B cell (primary cell): ENCODE data around the gene CAND2. TPM values are rescaled to one million over a fixed set of nuclear protein-coding genes. Genes with fewer than 3 reads are reported as not detected.

Experiments
- ATAC-seq: fragments of 200-7000 bp; cut with Tn5 transposase; one replicate; pipeline ENCODE4 v1.10.0; 2021; ENCODE audit warnings: low read depth, mild to moderate bottlenecking, moderate number of reproducible peaks, moderate library complexity
- CTCF ChIA-PET: fragments of 350-600 bp; sonication (Branson Sonifier 250); formaldehyde crosslinking; loops from one replicate; lab custom pipeline; 2021; ENCODE audit warnings: antibody characterized with exemption, inconsistent platforms; lab: Charles Lee
- POLR2A ChIA-PET: fragments of 350-600 bp; sonication (Branson Sonifier 250); formaldehyde crosslinking; loops from one replicate; lab custom pipeline; 2021; ENCODE audit warnings: antibody characterized with exemption; lab: Charles Lee
- DNase-seq: peaks from one replicate; pipeline ENCODE4 v3.0.0; 2013
- H2AFZ ChIP-seq: 2 replicates; pipeline ENCODE4 v1.6.1; 2012; ENCODE audit warnings: mild to moderate bottlenecking, low read depth, low read length; ENCODE audit not compliant: insufficient read depth, poor library complexity, severe bottlenecking
- H3K27ac ChIP-seq, 2 donors: 1 replicate in 1 of 2; 2 replicates in 1 of 2; pipeline ENCODE4 v1.5.1; 2012 to 2013; ENCODE audit warnings: low read length in 2 of 2, mild to moderate bottlenecking in 2 of 2, moderate library complexity in 1 of 2
- H3K27me3 ChIP-seq, 4 experiments: fragments of 200-600 bp in 1 of 4; sonication (generic) in 1 of 4; replicated peaks in 1 of 4; 1 replicate in 2 of 4; 2 replicates in 2 of 4; pipeline versions ENCODE4 v1.6.1 to v1.7.0; 2013 to 2016; ENCODE audit warnings: low read length in 3 of 4, mild to moderate bottlenecking in 2 of 4, mixed read lengths in 1 of 4, moderate library complexity in 1 of 4; ENCODE audit not compliant: insufficient read depth in 4 of 4, control insufficient read depth in 3 of 4; ENCODE audit errors: control extremely low read depth in 1 of 4
- H3K36me3 ChIP-seq, 2 experiments: replicated peaks in 1 of 2; 1 replicate in 1 of 2; 2 replicates in 1 of 2; pipeline versions ENCODE4 v1.6.1 to v1.7.1; 2013; ENCODE audit warnings: low read length in 1 of 2; ENCODE audit not compliant: insufficient read depth in 2 of 2, control insufficient read depth in 1 of 2; ENCODE audit errors: control extremely low read depth in 1 of 2, extremely low read depth in 1 of 2
- H3K4me1 ChIP-seq, 2 donors: fragments of 200-600 bp in 1 of 2; sonication (generic) in 1 of 2; 1 replicate in 1 of 2; 2 replicates in 1 of 2; pipeline versions ENCODE4 v1.5.1 to v1.6.1; 2013 to 2017; ENCODE audit warnings: low read length in 2 of 2; ENCODE audit not compliant: control insufficient read depth in 2 of 2, insufficient read depth in 2 of 2
- H3K4me2 ChIP-seq: replicated peaks from 2 replicates; pipeline ENCODE3; 2012; ENCODE audit warnings: mild to moderate bottlenecking, low read depth, low read length; ENCODE audit not compliant: poor library complexity, severe bottlenecking
- H3K4me3 ChIP-seq, 5 experiments: fragments of 200-600 bp in 1 of 5; sonication (generic) in 1 of 5; 1 replicate in 3 of 5; 2 replicates in 2 of 5; pipeline versions ENCODE4 v1.5.1 to v1.7.0; 2011 to 2016; ENCODE audit warnings: low read length in 4 of 5, mild to moderate bottlenecking in 4 of 5, low read depth in 2 of 5, control low read depth in 1 of 5, moderate library complexity in 1 of 5; ENCODE audit not compliant: insufficient read depth in 1 of 5; ENCODE audit errors: control extremely low read depth in 1 of 5, extremely low read depth in 1 of 5
- H3K79me2 ChIP-seq: fragments of 200-600 bp; sonication (generic); one replicate; pipeline ENCODE4 v1.6.0; 2016; ENCODE audit warnings: low read length; ENCODE audit not compliant: control insufficient read depth, insufficient read depth
- H3K9ac ChIP-seq: fragments of 200-600 bp; sonication (generic); 2 replicates; pipeline ENCODE4 v1.6.1; 2017; ENCODE audit warnings: mild to moderate bottlenecking, low read length, moderate library complexity
- H3K9me3 ChIP-seq, 3 donors: one replicate each; pipeline versions ENCODE4 v1.6.1 to v1.7.1; 2013; ENCODE audit warnings: low read length in 2 of 3; ENCODE audit not compliant: control insufficient read depth in 2 of 3, insufficient read depth in 1 of 3; ENCODE audit errors: control extremely low read depth in 1 of 3
- H4K20me1 ChIP-seq: 2 replicates; pipeline ENCODE4 v1.6.0; 2012; ENCODE audit warnings: mild to moderate bottlenecking, low read length; ENCODE audit not compliant: insufficient read depth, control insufficient read depth, poor library complexity, severe bottlenecking
- H3K27ac Mint-ChIP-seq: one replicate; pipeline ENCODE4 v1.8.0; 2021; ENCODE audit warnings: mixed read lengths
- H3K27me3 Mint-ChIP-seq: one replicate; pipeline ENCODE4 v1.8.0; 2021; ENCODE audit warnings: mixed read lengths
- H3K4me1 Mint-ChIP-seq: one replicate; pipeline ENCODE4 v1.8.0; 2021; ENCODE audit warnings: mixed read lengths
- H3K4me3 Mint-ChIP-seq: one replicate; pipeline ENCODE4 v1.8.0; 2021; ENCODE audit warnings: mixed read lengths
- H3K9me3 Mint-ChIP-seq: one replicate; pipeline ENCODE4 v1.8.0; 2022; ENCODE audit warnings: mixed read lengths; ENCODE audit not compliant: insufficient read depth
- CTCF ChIP-seq: fragments of 200-600 bp; IDR thresholded peaks from one replicate; pipeline ENCODE4 v1.8.0; 2022; ENCODE audit warnings: antibody characterized with exemption, mild to moderate bottlenecking
- EZH2 ChIP-seq: IDR thresholded peaks from 2 replicates; pipeline ENCODE4 v1.6.1; 2012; ENCODE audit warnings: borderline replicate concordance, low read depth, mild to moderate bottlenecking, moderate library complexity, low read length; ENCODE audit not compliant: insufficient read depth, poor library complexity, severe bottlenecking
- WGBS: methylation state at CpG from one replicate; pipeline ENCODE4 v1.1.5; 2013; ENCODE audit warnings: missing lambda C conversion rate; ENCODE audit not compliant: insufficient coverage; 5-methylcytosine and 5-hydroxymethylcytosine counted together
- intact Hi-C: fragments of 100-400 bp; cut with micrococcal nuclease; formaldehyde crosslinking; loops from one replicate; pipeline ENCODE4 v1.10.0; 2022
- polyA plus RNA-seq: library from polyadenylated mRNA; depleted of rRNA; stranded (reverse); fragments of >200 nt; gene quantifications from 2 replicates; pipeline ENCODE4 v1.2.3, GENCODE V29; 2012
- total RNA-seq, 2 donors: library from RNA; stranded (reverse); fragments of 120-200 nt in 1 of 2; gene quantifications; 1 replicate in 1 of 2; 2 replicates in 1 of 2; pipeline versions ENCODE4 v1.2.3 to v1.2.4, GENCODE V29; 2013 to 2022

The CAND2 gene
- total and polyA plus RNA-seq, 2 donors (not counting 1 experiment from before 2014, with no cell fraction given): 0.34 to 1.9 TPM

GRCh38 chr3:12769761-12770160 is 26.7 kb upstream of the CAND2 start:
- no peak overlapping the region for H2AFZ ChIP-seq
- no peak overlapping the region for H3K4me2 ChIP-seq
- Mint-ChIP-seq H3K27ac (no peak overlapping the region), H3K27me3 (peaks cover 11% of the 10 kb centered on the region), H3K4me3 (no peak overlapping the region), H3K4me1 (peaks cover 10% of the 10 kb centered on the region), H3K9me3 (no peaks in the 10 kb centered on the region)
- intact Hi-C loops: no loop called here
- H3K9ac ChIP-seq: no peak overlapping the region
- DNase-seq (no peak), ATAC-seq (no peak)
- TF ChIP-seq EZH2: no peak
- TF ChIP-seq CTCF: no peak
- CTCF ChIA-PET: no interaction called here
- H3K9me3 ChIP-seq: peaks cover 0 to 15% (median 13%) of the 10 kb centered on the region in 3 donors
- no peak overlapping the region for H3K27ac ChIP-seq
- no peaks in the 10 kb centered on the region for H3K79me2 ChIP-seq
- no peaks in the 10 kb centered on the region for H4K20me1 ChIP-seq
- 80% methylated on average over 1 of the region's 2 CpGs for WGBS
- H3K4me1 ChIP-seq: peaks cover 0 to 5% of the 10 kb centered on the region in 2 donors
- H3K36me3 ChIP-seq: no peaks in the 10 kb centered on the region
- H3K4me3 ChIP-seq: no peak overlapping the region
- H3K27me3 ChIP-seq: peaks cover 0 to 4% (median 0%) of the 10 kb centered on the region in 4 experiments
- POLR2A ChIA-PET: no interaction called here

GRCh38 chr3:12771236-12771635 is 25.2 kb upstream of the CAND2 start:
- Mint-ChIP-seq H3K4me3 (no peak overlapping the region), H3K9me3 (no peaks in the 10 kb centered on the region), H3K27ac (no peak overlapping the region), H3K27me3 (peaks cover 11% of the 10 kb centered on the region), H3K4me1 (peaks cover 10% of the 10 kb centered on the region)
- intact Hi-C loops: no loop called here
- no peak overlapping the region for H3K4me2 ChIP-seq
- H3K9ac ChIP-seq: no peak overlapping the region
- H3K9me3 ChIP-seq: peaks cover 0 to 21% (median 15%) of the 10 kb centered on the region in 3 donors
- no peak for DNase-seq
- no peaks in the 10 kb centered on the region for H3K36me3 ChIP-seq
- ChIA-PET CTCF (no interaction called here), POLR2A (no interaction called here)
- 92% methylated on average over 9 of the region's 9 CpGs for WGBS
- no peak overlapping the region for H3K27ac ChIP-seq
- H3K27me3 ChIP-seq: peaks cover 0 to 7% (median 2%) of the 10 kb centered on the region in 4 experiments
- peaks cover 0 to 5% of the 10 kb centered on the region in 2 donors for H3K4me1 ChIP-seq
- no peaks in the 10 kb centered on the region for H3K79me2 ChIP-seq
- TF ChIP-seq EZH2: no peak
- TF ChIP-seq CTCF: no peak
- no peaks in the 10 kb centered on the region for H4K20me1 ChIP-seq
- H3K4me3 ChIP-seq: no peak overlapping the region
- no peak for ATAC-seq
- no peak overlapping the region for H2AFZ ChIP-seq
